ENCODE results near the gene CNTNAP5.
A peak's percentile ranks its signal among the peaks of the same experiment; 100 is the strongest.
"Not testable (repeated sequence)": the region's sequence is repeated elsewhere in the genome, so short reads cannot be mapped to it uniquely, and the experiment has no call there.

CNTNAP5 gene

GRCh38 chr2:124327303-124327702 lies 302.2 kb downstream of the CNTNAP5 start:
- DNase-seq = no peak

GRCh38 chr2:124328397-124328796 lies 303.3 kb downstream of the CNTNAP5 start:
- DNase-seq = no peak

- DNase-seq = no peak
Measured at GRCh38 chr2:124333784-124334183, 308.7 kb downstream of the CNTNAP5 start.

GRCh38 chr2:124335058-124335457 lies 310.0 kb downstream of the CNTNAP5 start:
- DNase-seq = no peak

- no peak for DNase-seq
Measured at GRCh38 chr2:124339709-124340108, 314.6 kb downstream of the CNTNAP5 start.

GRCh38 chr2:124343827-124344498 lies 318.9 kb downstream of the CNTNAP5 start:
- no peak for DNase-seq

GRCh38 chr2:124347209-124347608 lies 322.1 kb downstream of the CNTNAP5 start:
- peak; percentile 66 for DNase-seq

- no peak for DNase-seq
Measured at GRCh38 chr2:124353656-124354055, 328.6 kb downstream of the CNTNAP5 start.

GRCh38 chr2:124354466-124354865 lies 329.4 kb downstream of the CNTNAP5 start:
- no peak for DNase-seq

GRCh38 chr2:124361966-124362365 lies 336.9 kb downstream of the CNTNAP5 start:
- not testable (repeated sequence) for DNase-seq

GRCh38 chr2:124369181-124369580 lies 344.1 kb downstream of the CNTNAP5 start:
- no peak for DNase-seq

GRCh38 chr2:124380221-124380749 lies 355.2 kb downstream of the CNTNAP5 start:
- DNase-seq = no peak

- no peak for DNase-seq
Measured at GRCh38 chr2:124382067-124382618, 357.1 kb downstream of the CNTNAP5 start.

GRCh38 chr2:124395961-124396360 lies 370.9 kb downstream of the CNTNAP5 start:
- DNase-seq = no peak

GRCh38 chr2:124402274-124402673 lies 377.2 kb downstream of the CNTNAP5 start:
- DNase-seq = no peak

- DNase-seq = not testable (repeated sequence)
Measured at GRCh38 chr2:124407836-124408534, 382.9 kb downstream of the CNTNAP5 start.

GRCh38 chr2:124424074-124424473 lies 399.0 kb downstream of the CNTNAP5 start:
- no peak for DNase-seq

GRCh38 chr2:124426122-124426521 lies 401.0 kb downstream of the CNTNAP5 start:
- DNase-seq = no peak

- no peak for DNase-seq
Measured at GRCh38 chr2:124426625-124427024, 401.5 kb downstream of the CNTNAP5 start.

- peak; percentile 61 for DNase-seq
Measured at GRCh38 chr2:124437811-124438210, 412.7 kb downstream of the CNTNAP5 start.

- DNase-seq = no peak
Measured at GRCh38 chr2:124450481-124450880, 425.4 kb downstream of the CNTNAP5 start.

- DNase-seq = no peak
Measured at GRCh38 chr2:124476291-124476690, 451.2 kb downstream of the CNTNAP5 start.

GRCh38 chr2:124478761-124479160 lies 453.7 kb downstream of the CNTNAP5 start:
- DNase-seq = no peak

GRCh38 chr2:124480958-124481357 lies 455.9 kb downstream of the CNTNAP5 start:
- DNase-seq = no peak
